Hepatocyte (in vitro differentiated cells): ENCODE measurements around the gene ABHD1. TPM values are rescaled to one million over a fixed set of nuclear protein-coding genes. Genes with fewer than 3 reads are reported as not detected.

Experiments
- DNase-seq: peaks from one replicate; pipeline ENCODE4 v3.0.0-alpha.2; 2016; ENCODE audit warnings: low spot score
- H2AFZ ChIP-seq: fragments of 200-600 bp; sonication (generic); 2 replicates; pipeline ENCODE4 v1.6.0; 2016; ENCODE audit warnings: antibody characterized with exemption, mild to moderate bottlenecking
- H3K27ac ChIP-seq: fragments of 200-600 bp; sonication (generic); 2 replicates; pipeline ENCODE4 v1.5.1; 2016; ENCODE audit warnings: mild to moderate bottlenecking
- H3K27me3 ChIP-seq: fragments of 200-600 bp; sonication (generic); 2 replicates; pipeline ENCODE4 v1.6.1; 2016
- H3K36me3 ChIP-seq: fragments of 200-600 bp; sonication (generic); replicated peaks from 2 replicates; pipeline ENCODE4 v1.5.1; 2016; ENCODE audit warnings: low read depth; ENCODE audit not compliant: insufficient read depth
- H3K4me1 ChIP-seq: fragments of 200-600 bp; sonication (generic); 2 replicates; pipeline ENCODE4 v1.5.1; 2016; ENCODE audit warnings: mild to moderate bottlenecking, moderate library complexity; ENCODE audit not compliant: insufficient read depth
- H3K4me2 ChIP-seq: fragments of 200-600 bp; sonication (generic); 2 replicates; pipeline ENCODE4 v1.6.0; 2016
- H3K4me3 ChIP-seq: fragments of 200-600 bp; sonication (generic); 2 replicates; pipeline ENCODE4 v1.5.1; 2016; ENCODE audit warnings: mild to moderate bottlenecking
- H3K79me2 ChIP-seq: fragments of 200-600 bp; sonication (generic); 2 replicates; pipeline ENCODE4 v1.6.0; 2017; ENCODE audit warnings: mild to moderate bottlenecking
- H3K9me2 ChIP-seq: fragments of 200-600 bp; sonication (generic); replicated peaks from 2 replicates; pipeline ENCODE4 v1.6.0; 2017; ENCODE audit warnings: mild to moderate bottlenecking; ENCODE audit not compliant: insufficient read depth
- H3K9me3 ChIP-seq: fragments of 200-600 bp; sonication (generic); 2 replicates; pipeline ENCODE4 v1.5.1; 2016; ENCODE audit warnings: low read depth, mild to moderate bottlenecking
- H4K20me1 ChIP-seq: fragments of 200-600 bp; sonication (generic); 2 replicates; pipeline ENCODE4 v1.6.0; 2016; ENCODE audit warnings: mild to moderate bottlenecking; ENCODE audit not compliant: insufficient read depth, poor library complexity, severe bottlenecking
- EZH2 ChIP-seq: fragments of 200-600 bp; sonication (generic); IDR thresholded peaks from 2 replicates; pipeline ENCODE4 v1.6.1; 2016; ENCODE audit warnings: antibody characterized with exemption, mild to moderate bottlenecking, borderline replicate concordance
- EZH2phosphoT487 ChIP-seq: fragments of 200-600 bp; sonication (generic); IDR thresholded peaks from one replicate; pipeline ENCODE4 v1.6.1; 2018; ENCODE audit warnings: antibody characterized with exemption, mild to moderate bottlenecking, low read depth, moderate library complexity; ENCODE audit not compliant: unreplicated experiment, severe bottlenecking
- WGBS: methylation state at CpG from one replicate; pipeline ENCODE4 v1.1.6; 2016; ENCODE audit warnings: low lambda C conversion rate; ENCODE audit errors: missing lambda C conversion rate; 5-methylcytosine and 5-hydroxymethylcytosine counted together
- polyA plus RNA-seq: library from polyadenylated mRNA; unstranded; fragments of >200 nt; fragmentation: Nextera tagmentation; extraction: Ambion mirVana; gene quantifications from 2 replicates; pipeline ENCODE4 v1.2.1, GENCODE V29; 2016
- total RNA-seq: library from RNA; depleted of rRNA; stranded (reverse); fragments of >200 nt; gene quantifications from 2 replicates; pipeline ENCODE4 v1.2.3, GENCODE V29; 2014
- TF ChIP-seq, protein P1 (sequence below): fragments of 200-600 bp; sonication (generic); IDR thresholded peaks from 2 replicates; pipeline ENCODE4 v1.5.1; 2016; ENCODE audit warnings: antibody characterized with exemption, mild to moderate bottlenecking; ENCODE audit not compliant: poor library complexity

ABHD1 gene
- total and polyA plus RNA-seq, 2 experiments from 2014 or later: 0.03 to 0.58 TPM

DNA sequence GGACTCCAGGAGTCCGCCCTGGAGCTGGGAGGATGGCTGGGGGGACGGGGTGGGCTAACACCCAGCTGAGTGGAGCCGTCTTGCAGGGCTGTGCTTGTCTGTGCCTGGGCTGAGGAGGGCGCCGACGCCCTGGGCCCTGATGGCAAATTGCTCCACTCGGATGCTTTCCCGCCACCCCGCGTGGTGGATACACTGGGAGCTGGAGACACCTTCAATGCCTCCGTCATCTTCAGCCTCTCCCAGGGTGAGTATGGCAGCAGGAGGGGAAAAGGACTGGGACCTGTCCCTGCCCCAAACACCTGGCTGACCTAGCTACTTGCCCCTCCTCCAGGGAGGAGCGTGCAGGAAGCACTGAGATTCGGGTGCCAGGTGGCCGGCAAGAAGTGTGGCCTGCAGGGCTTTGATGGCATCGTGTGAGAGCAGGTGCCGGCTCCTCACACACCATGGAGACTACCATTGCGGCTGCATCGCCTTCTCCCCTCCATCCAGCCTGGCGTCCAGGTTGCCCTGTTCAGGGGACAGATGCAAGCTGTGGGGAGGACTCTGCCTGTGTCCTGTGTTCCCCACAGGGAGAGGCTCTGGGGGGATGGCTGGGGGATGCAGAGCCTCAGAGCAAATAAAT lies 24.2 kb upstream of the ABHD1 start:
- Histone ChIP-seq H2AFZ (no peak overlapping the region), H3K9me3 (no peaks in the 10 kb centered on the region), H3K9me2 (no peaks in the 10 kb centered on the region), H3K4me1 (peaks cover 8% of the 10 kb centered on the region), H4K20me1 (no peaks in the 10 kb centered on the region), H3K27ac (no peak overlapping the region), H3K4me2 (no peak overlapping the region), H3K4me3 (no peak overlapping the region), H3K27me3 (no peaks in the 10 kb centered on the region), H3K36me3 (no peaks in the 10 kb centered on the region), H3K79me2 (no peaks in the 10 kb centered on the region)
- 95% methylated on average over 19 of the region's 19 CpGs for WGBS
- no peak for DNase-seq
- TF ChIP-seq, protein P1, sequence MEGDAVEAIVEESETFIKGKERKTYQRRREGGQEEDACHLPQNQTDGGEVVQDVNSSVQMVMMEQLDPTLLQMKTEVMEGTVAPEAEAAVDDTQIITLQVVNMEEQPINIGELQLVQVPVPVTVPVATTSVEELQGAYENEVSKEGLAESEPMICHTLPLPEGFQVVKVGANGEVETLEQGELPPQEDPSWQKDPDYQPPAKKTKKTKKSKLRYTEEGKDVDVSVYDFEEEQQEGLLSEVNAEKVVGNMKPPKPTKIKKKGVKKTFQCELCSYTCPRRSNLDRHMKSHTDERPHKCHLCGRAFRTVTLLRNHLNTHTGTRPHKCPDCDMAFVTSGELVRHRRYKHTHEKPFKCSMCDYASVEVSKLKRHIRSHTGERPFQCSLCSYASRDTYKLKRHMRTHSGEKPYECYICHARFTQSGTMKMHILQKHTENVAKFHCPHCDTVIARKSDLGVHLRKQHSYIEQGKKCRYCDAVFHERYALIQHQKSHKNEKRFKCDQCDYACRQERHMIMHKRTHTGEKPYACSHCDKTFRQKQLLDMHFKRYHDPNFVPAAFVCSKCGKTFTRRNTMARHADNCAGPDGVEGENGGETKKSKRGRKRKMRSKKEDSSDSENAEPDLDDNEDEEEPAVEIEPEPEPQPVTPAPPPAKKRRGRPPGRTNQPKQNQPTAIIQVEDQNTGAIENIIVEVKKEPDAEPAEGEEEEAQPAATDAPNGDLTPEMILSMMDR: no peak
- TF ChIP-seq EZH2phosphoT487 (no peak), EZH2 (no peak)

- Histone ChIP-seq H3K36me3 (no peaks in the 10 kb centered on the region), H3K79me2 (no peaks in the 10 kb centered on the region), H3K4me3 (no peak overlapping the region), H4K20me1 (no peaks in the 10 kb centered on the region), H3K4me1 (peaks cover 8% of the 10 kb centered on the region), H3K9me2 (no peaks in the 10 kb centered on the region), H3K27ac (no peak overlapping the region), H3K9me3 (no peaks in the 10 kb centered on the region), H3K4me2 (no peak overlapping the region), H2AFZ (no peak overlapping the region), H3K27me3 (no peaks in the 10 kb centered on the region)
- TF ChIP-seq EZH2phosphoT487: no peak
- TF ChIP-seq, protein P1: no peak
- TF ChIP-seq EZH2: no peak
- WGBS: 85% methylated on average over 9 of the region's 10 CpGs
- DNase-seq: no peak
Observed at GRCh38 chr2:27100036-27100435, 23.6 kb upstream of the ABHD1 start.

- H3K36me3 ChIP-seq: no peaks in the 10 kb centered on the region
- no peak overlapping the region for H3K4me3 ChIP-seq
- 76% methylated on average over 5 of the region's 5 CpGs for WGBS
- no peaks in the 10 kb centered on the region for H3K79me2 ChIP-seq
- TF ChIP-seq, protein P1: no peak
- TF ChIP-seq EZH2phosphoT487 (no peak), EZH2 (no peak)
- no peak overlapping the region for H3K4me2 ChIP-seq
- no peak overlapping the region for H3K27ac ChIP-seq
- H3K27me3 ChIP-seq: no peaks in the 10 kb centered on the region
- no peak overlapping the region for H2AFZ ChIP-seq
- no peaks in the 10 kb centered on the region for H3K9me3 ChIP-seq
- H3K4me1 ChIP-seq: no peaks in the 10 kb centered on the region
- no peaks in the 10 kb centered on the region for H4K20me1 ChIP-seq
- H3K9me2 ChIP-seq: no peaks in the 10 kb centered on the region
- no peak for DNase-seq
Observed at GRCh38 chr2:27102329-27102728, 21.3 kb upstream of the ABHD1 start.
